A549 (cell line): ENCODE measurements around the gene TMCO4. TPM values are rescaled to one million over a fixed set of nuclear protein-coding genes. Genes with fewer than 3 reads are reported as not detected.

Source experiments
- ATAC-seq, 2 experiments: fragments of 200-7000 bp in 1 of 2; fragments of >200 bp in 1 of 2; cut with Nextera tagmentation in 1 of 2; cut with Tn5 transposase in 1 of 2; 3 replicates each; pipeline versions ENCODE4 v1.8.0 to v1.9.1; 2018 to 2020; ENCODE audit warnings: mild to moderate bottlenecking in 1 of 2, moderate library complexity in 1 of 2
- CTCF ChIA-PET: fragments of 300-600 bp; sonication (Branson Sonifier 250); formaldehyde crosslinking; extraction: SDS; loops from one replicate; lab custom pipeline; 2021; ENCODE audit warnings: antibody characterized with exemption, inconsistent platforms; lab: Yijun Ruan, JAX
- POLR2A ChIA-PET: fragments of 350-600 bp; formaldehyde crosslinking; extraction: SDS; loops from one replicate; lab custom pipeline; 2021; ENCODE audit warnings: antibody characterized with exemption, inconsistent platforms; lab: Yijun Ruan, JAX
- DNase-seq, 2 experiments: peaks; one replicate each; pipeline versions ENCODE4 v3.0.0 to v3.0.0-alpha.2; 2011 to 2016; ENCODE audit warnings: low read depth in 1 of 2, low spot score in 1 of 2
- FAIRE-seq: peaks from 2 replicates; lab custom pipeline; 2011; peaks lifted over from hg19 to GRCh38; lab: Jason Lieb, UNC
- H3K27ac ChIP-seq, 2 experiments: fragments of >200 bp; sonication (Bioruptor Twin); formaldehyde crosslinking; 3 replicates each; pipeline ENCODE4 v1.5.1; 2016 to 2017
- H3K4me1 ChIP-seq: fragments of >200 bp; sonication (Bioruptor Twin); formaldehyde crosslinking; 3 replicates; pipeline ENCODE4 v1.6.1; 2016
- H3K4me2 ChIP-seq: fragments of >200 bp; sonication (Bioruptor Twin); formaldehyde crosslinking; 3 replicates; pipeline ENCODE4 v1.6.1; 2016
- H3K4me3 ChIP-seq: fragments of >200 bp; sonication (Bioruptor Twin); formaldehyde crosslinking; 3 replicates; pipeline ENCODE4 v1.5.1; 2016
- H3K9me3 ChIP-seq: fragments of >200 bp; sonication (Bioruptor Twin); formaldehyde crosslinking; 3 replicates; pipeline ENCODE4 v1.6.1; 2016
- BHLHE40 ChIP-seq: IDR thresholded peaks from 2 replicates; pipeline ENCODE4 v1.6.1; 2012; ENCODE audit warnings: low read depth, low read length, inconsistent platforms
- CBX8 ChIP-seq: fragments of 200-600 bp; sonication (generic); IDR thresholded peaks from 2 replicates; pipeline ENCODE4 v1.6.1; 2016
- EHMT2 ChIP-seq: fragments of 200-600 bp; sonication (generic); IDR thresholded peaks from 2 replicates; pipeline ENCODE4 v1.6.1; 2016; ENCODE audit warnings: antibody characterized with exemption, low read depth, mild to moderate bottlenecking, moderate library complexity
- FOSB ChIP-seq: fragments of 250-450 bp; sonication (Bioruptor Pico); IDR thresholded peaks from 2 replicates; pipeline ENCODE4 v1.5.0; 2020; ENCODE audit warnings: mild to moderate bottlenecking, moderate library complexity
- FOXS1 ChIP-seq: fragments of 250-450 bp; sonication (Bioruptor Pico); IDR thresholded peaks from 2 replicates; pipeline ENCODE4 v1.5.0; 2020; ENCODE audit warnings: mild to moderate bottlenecking, moderate library complexity
- HDAC2 ChIP-seq: fragments of 200-600 bp; sonication (generic); IDR thresholded peaks from 2 replicates; pipeline ENCODE4 v1.6.1; 2016
- HEYL ChIP-seq: fragments of 250-450 bp; sonication (Bioruptor Pico); IDR thresholded peaks from 2 replicates; pipeline ENCODE4 v1.8.0; 2021; ENCODE audit warnings: mild to moderate bottlenecking, moderate library complexity
- HMGXB4 ChIP-seq: fragments of 250-450 bp; sonication (Bioruptor Pico); IDR thresholded peaks from 2 replicates; pipeline ENCODE4 v1.5.0; 2021; ENCODE audit warnings: mild to moderate bottlenecking, moderate library complexity, borderline replicate concordance
- HOXB13 ChIP-seq: fragments of 250-450 bp; sonication (Bioruptor Pico); IDR thresholded peaks from 2 replicates; pipeline ENCODE4 v1.5.0; 2020; ENCODE audit warnings: low read depth, mild to moderate bottlenecking, moderate library complexity
- HOXB5 ChIP-seq: fragments of 250-450 bp; sonication (Bioruptor Pico); IDR thresholded peaks from 2 replicates; pipeline ENCODE4 v1.5.0; 2020; ENCODE audit warnings: mild to moderate bottlenecking, moderate library complexity
- JUNB ChIP-seq: fragments of >200 bp; sonication (Bioruptor Twin); formaldehyde crosslinking; IDR thresholded peaks from 2 replicates; pipeline ENCODE4 v1.6.1; 2016
- KDM5A ChIP-seq: fragments of 200-600 bp; sonication (generic); IDR thresholded peaks from 2 replicates; pipeline ENCODE4 v1.6.1; 2016; ENCODE audit warnings: antibody characterized with exemption, mild to moderate bottlenecking
- MAFK ChIP-seq: fragments of 450-650 bp; IDR thresholded peaks from 2 replicates; pipeline ENCODE4 v1.6.1; 2014; ENCODE audit not compliant: partially characterized antibody
- MYC ChIP-seq: IDR thresholded peaks from 2 replicates; pipeline ENCODE4 v1.6.1; 2012; ENCODE audit warnings: mild to moderate bottlenecking, inconsistent platforms, low read length, improper control_type of control experiment, borderline replicate concordance
- NPAS2 ChIP-seq: fragments of 250-450 bp; sonication (Bioruptor Pico); IDR thresholded peaks from 2 replicates; pipeline ENCODE4 v1.8.0; 2022; ENCODE audit warnings: mild to moderate bottlenecking, moderate library complexity, borderline replicate concordance
- POLR2A ChIP-seq: IDR thresholded peaks from 2 replicates; pipeline ENCODE4 v1.6.1; 2012; ENCODE audit warnings: mild to moderate bottlenecking, low read length
- POLR2AphosphoS2 ChIP-seq: conservative IDR thresholded peaks from 2 replicates; pipeline ENCODE4 v1.6.1; 2012; ENCODE audit warnings: low read length, improper control_type of control experiment, inconsistent platforms
- RARB ChIP-seq: fragments of 250-450 bp; sonication (Bioruptor Pico); IDR thresholded peaks from 2 replicates; pipeline ENCODE4 v1.8.0; 2021; ENCODE audit warnings: mild to moderate bottlenecking, moderate library complexity
- RCOR1 ChIP-seq: fragments of 150-350 bp; IDR thresholded peaks from 2 replicates; pipeline ENCODE4 v1.6.1; 2014; ENCODE audit warnings: antibody characterized with exemption, low read length, low read depth
- RNF2 ChIP-seq: fragments of 200-600 bp; sonication (generic); IDR thresholded peaks from 2 replicates; pipeline ENCODE4 v1.6.1; 2016; ENCODE audit warnings: low read depth, mild to moderate bottlenecking, antibody characterized with exemption, moderate library complexity, borderline replicate concordance
- SMC3 ChIP-seq: fragments of >200 bp; sonication (Bioruptor Twin); formaldehyde crosslinking; IDR thresholded peaks from 3 replicates; pipeline ENCODE4 v1.6.1; 2018; ENCODE audit warnings: inconsistent platforms
- TP53 ChIP-seq: fragments of 250-450 bp; sonication (Bioruptor Pico); IDR thresholded peaks from 2 replicates; pipeline ENCODE4 v1.5.0; 2021; ENCODE audit warnings: mild to moderate bottlenecking, moderate library complexity
- USF2 ChIP-seq: fragments of 450-650 bp; IDR thresholded peaks from 2 replicates; pipeline ENCODE4 v1.6.1; 2014; ENCODE audit warnings: antibody characterized with exemption
- ZC3H11A ChIP-seq: fragments of 450-650 bp; IDR thresholded peaks from 2 replicates; pipeline ENCODE4 v1.6.1; 2014; ENCODE audit warnings: antibody characterized with exemption, mild to moderate bottlenecking
- ZNF302 ChIP-seq: fragments of 250-450 bp; sonication (Bioruptor Pico); IDR thresholded peaks from 2 replicates; pipeline ENCODE4 v1.9.0; 2021; ENCODE audit warnings: inconsistent platforms, mild to moderate bottlenecking, moderate library complexity
- ZSCAN20 ChIP-seq: fragments of 250-450 bp; sonication (Bioruptor Pico); IDR thresholded peaks from 2 replicates; pipeline ENCODE4 v1.8.0; 2022; ENCODE audit warnings: mild to moderate bottlenecking, moderate library complexity
- WGBS: methylation state at CpG from one replicate; pipeline ENCODE4 v1.1.6; 2017; ENCODE audit errors: missing lambda C conversion rate; 5-methylcytosine and 5-hydroxymethylcytosine counted together
- polyA plus RNA-seq, 4 experiments: library from polyadenylated mRNA; depleted of rRNA in 3 of 4; stranded (reverse); fragments of >200 nt; fragmentation: RNase III in 1 of 4; extraction: RNeasy Plus Mini Kit Qiagen cat#74134 plus additional on column Dnase treatment in 1 of 4; gene quantifications; 2 replicates in 3 of 4; 3 replicates in 1 of 4; pipeline ENCODE4 v1.2.3, GENCODE V29; 2011 to 2017
- TF ChIP-seq, protein P1 (sequence below): IDR thresholded peaks from 2 replicates; pipeline ENCODE4 v1.6.1; 2012; ENCODE audit warnings: low read depth, borderline replicate concordance
- TF ChIP-seq, protein P2 (sequence below): IDR thresholded peaks from 2 replicates; pipeline ENCODE4 v1.6.1; 2012

Gene TMCO4
- polyA plus RNA-seq, 2 of the 4 experiments (the other 2 are of a cell fraction): 4.0 to 4.6 TPM

DNA sequence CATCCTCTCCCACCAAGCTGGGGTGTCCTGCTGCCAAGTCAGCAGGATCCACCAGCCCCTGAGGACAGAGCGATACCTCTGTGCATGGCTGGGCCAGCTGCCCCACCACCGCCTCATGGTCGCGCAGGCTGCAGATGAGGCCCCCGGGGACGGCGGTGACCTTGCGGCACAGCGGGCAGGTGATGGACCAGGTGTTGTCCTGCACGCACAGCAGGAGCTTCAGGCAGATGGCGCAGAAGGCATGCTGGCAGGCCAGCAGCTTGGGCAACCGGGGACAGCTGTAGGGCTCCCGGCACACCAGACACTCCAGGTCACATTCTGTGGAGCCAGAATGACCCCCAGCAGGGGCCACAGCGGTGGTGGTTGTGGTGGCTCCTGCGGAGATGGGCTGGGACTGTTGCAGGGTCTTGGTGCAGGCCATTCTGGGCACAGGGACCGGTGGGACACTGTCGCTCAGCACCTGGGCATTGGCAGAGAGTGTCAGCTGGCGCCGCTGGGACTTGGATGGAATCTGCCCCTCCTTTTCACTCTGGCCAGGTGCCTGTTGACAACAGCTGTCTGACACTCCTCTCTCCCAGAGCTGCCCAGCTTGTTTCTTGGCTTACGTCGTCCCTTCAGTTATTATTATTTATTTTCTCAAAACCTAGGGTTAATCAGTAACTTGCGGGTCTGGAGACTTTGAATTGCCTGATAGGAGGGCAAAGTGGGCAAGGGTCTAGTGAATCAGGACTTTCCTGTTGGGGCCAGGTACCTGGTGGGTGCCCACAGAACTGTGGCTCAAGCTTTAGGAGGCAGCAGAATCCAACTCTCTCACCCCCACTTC, 15.2 kb upstream of the TMCO4 start, which contains the start of gene RNF186:
RNF186 (minus strand) TSS at position 603 of the 823 bp plus-strand sequence; CDS start at position 421, 182 bp downstream.
- no peak for FAIRE-seq
- H3K9me3 ChIP-seq: no peaks in the 10 kb centered on the region
- H3K27ac ChIP-seq: no peak within 1 kb of the TSS
- H3K4me1 ChIP-seq: no peaks in the 10 kb centered on the region
- 62% methylated on average over 11 of the region's 22 CpGs for WGBS
- no peak within 1 kb of the TSS for H3K4me3 ChIP-seq
- ATAC-seq: no peak
- TF ChIP-seq MYC: no peak
- no peak for TF ChIP-seq FOSB (CRISPR knock-in tag)
- TF ChIP-seq CBX8: no peak
- TF ChIP-seq BHLHE40: no peak
- TF ChIP-seq HOXB5: no peak
- TF ChIP-seq KDM5A: no peak
- no peak for TF ChIP-seq RNF2
- TF ChIP-seq TP53 (CRISPR knock-in tag): no peak
- no peak for TF ChIP-seq HEYL (CRISPR knock-in tag)
- no peak for TF ChIP-seq JUNB
- TF ChIP-seq ZNF302 (CRISPR knock-in tag): no peak
- TF ChIP-seq, protein P1, sequence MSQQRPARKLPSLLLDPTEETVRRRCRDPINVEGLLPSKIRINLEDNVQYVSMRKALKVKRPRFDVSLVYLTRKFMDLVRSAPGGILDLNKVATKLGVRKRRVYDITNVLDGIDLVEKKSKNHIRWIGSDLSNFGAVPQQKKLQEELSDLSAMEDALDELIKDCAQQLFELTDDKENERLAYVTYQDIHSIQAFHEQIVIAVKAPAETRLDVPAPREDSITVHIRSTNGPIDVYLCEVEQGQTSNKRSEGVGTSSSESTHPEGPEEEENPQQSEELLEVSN: no peak
- no peak for TF ChIP-seq FOXS1
- no peak for DNase-seq
- POLR2A ChIA-PET: no interaction called here
- CTCF ChIA-PET: interaction anchor here (0.6 to 1.1 kb wide), 2 partner anchors 38 to 53 kb away, joined by 3 to 4 read pairs; no protein-coding TSS in a partner anchor
- no peak within 1 kb of the TSS for H3K4me2 ChIP-seq

DNA sequence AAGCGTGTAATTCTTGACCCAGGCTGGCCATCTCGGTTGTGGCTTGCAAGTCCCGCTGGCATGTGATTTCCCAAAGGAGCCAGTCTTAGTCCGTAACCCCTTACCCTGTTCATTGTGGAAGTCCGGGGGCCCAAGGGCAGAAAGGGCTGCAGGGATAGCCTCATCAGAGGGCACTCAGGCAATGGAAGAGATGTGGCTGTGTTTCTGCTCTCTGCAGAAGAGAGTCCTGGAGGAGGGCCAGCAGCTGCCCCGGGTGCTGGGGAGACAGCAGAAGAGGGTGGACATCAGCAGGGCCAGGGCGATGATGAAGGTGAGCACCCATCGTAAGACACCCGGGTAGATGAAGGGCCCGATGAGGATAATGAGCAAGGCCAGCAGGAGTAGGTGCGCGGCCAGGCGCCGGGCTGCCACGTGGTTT, 14.5 kb upstream of the TMCO4 start:
- 79% methylated on average over 14 of the region's 15 CpGs for WGBS
- H3K4me1 ChIP-seq: no peaks in the 10 kb centered on the region
- DNase-seq: no peak
- H3K4me3 ChIP-seq: no peak overlapping the region
- no peak for TF ChIP-seq RARB (CRISPR knock-in tag)
- TF ChIP-seq, all 56 proteins: peak for 0
- H3K9me3 ChIP-seq: no peaks in the 10 kb centered on the region
- ChIA-PET CTCF (interaction anchor here (1.1 kb wide), 1 partner anchor 53 kb away, joined by 4 read pairs; no protein-coding TSS in a partner anchor), POLR2A (no interaction called here)
- no peak overlapping the region for H3K4me2 ChIP-seq
- H3K27ac ChIP-seq: no peak overlapping the region
- FAIRE-seq (no peak), ATAC-seq (no peak)

DNA sequence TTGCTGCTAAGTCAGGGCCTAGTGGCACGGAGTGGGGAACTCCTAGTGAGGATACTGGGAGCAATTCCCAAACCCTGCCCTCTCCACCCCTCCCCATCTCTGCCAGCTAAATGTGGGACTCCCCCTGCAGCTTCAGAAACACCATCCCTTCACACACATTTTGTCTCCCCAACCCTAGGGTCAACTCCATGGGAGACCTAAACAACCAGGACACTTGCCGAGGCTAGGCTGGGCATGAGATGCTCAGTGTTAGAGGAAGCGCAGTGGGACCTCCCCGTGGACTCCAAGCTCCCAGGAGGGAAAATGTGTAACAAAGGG, 13.9 kb upstream of the TMCO4 start:
- Histone ChIP-seq H3K4me3 (no peak overlapping the region), H3K4me2 (no peak overlapping the region), H3K4me1 (no peaks in the 10 kb centered on the region), H3K27ac (no peak overlapping the region), H3K9me3 (no peaks in the 10 kb centered on the region)
- DNase-seq: no peak
- no peak for TF ChIP-seq HOXB13 (CRISPR knock-in tag)
- TF ChIP-seq POLR2A: no peak
- TF ChIP-seq ZC3H11A: no peak
- TF ChIP-seq EHMT2: no peak
- TF ChIP-seq RCOR1: no peak
- TF ChIP-seq HDAC2: no peak
- no peak for TF ChIP-seq ZNF302 (CRISPR knock-in tag)
- no peak for TF ChIP-seq MAFK
- no peak for ATAC-seq
- POLR2A ChIA-PET: no interaction called here
- no peak for FAIRE-seq
- 70% methylated on average over 4 of the region's 4 CpGs for WGBS
- CTCF ChIA-PET: no interaction called here

DNA sequence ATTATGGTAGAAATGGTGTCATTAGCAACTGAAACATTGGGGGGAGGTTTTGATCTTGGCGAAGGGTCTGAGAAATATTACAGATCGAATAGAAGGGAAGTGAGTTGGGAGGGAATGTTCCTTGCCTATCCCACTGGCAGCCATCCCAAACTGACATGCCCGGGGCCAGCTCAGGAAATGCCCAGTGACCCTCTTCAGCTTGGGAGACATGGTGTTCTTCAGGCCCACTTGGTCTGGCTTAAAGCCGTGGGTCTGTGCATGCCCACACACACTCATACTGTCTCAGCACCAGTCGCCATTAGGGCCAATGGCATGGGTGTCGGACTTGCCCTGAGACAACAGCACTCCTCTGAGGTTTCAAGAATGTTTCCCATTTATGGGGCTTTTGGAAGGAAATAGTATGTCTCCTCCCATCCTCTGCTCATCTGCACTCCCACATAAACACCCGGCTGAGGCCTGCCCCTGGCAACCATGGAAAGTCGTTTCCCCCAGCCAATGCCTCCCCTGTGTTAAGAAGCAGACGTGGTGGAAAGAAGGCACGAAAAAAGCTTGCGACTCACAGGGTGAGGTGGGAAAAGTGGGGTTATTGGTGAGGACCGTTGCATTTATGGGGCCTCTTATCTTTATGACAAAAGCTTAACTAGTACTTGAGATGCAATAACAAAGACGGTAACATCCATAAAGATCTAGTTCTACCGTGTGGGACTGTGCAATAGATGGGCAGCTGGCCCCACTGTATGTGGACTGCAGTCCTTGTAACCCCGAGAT, 13.3 kb upstream of the TMCO4 start:
- WGBS: 54% methylated on average over 15 of the region's 15 CpGs
- H3K4me3 ChIP-seq: no peak overlapping the region
- CTCF ChIA-PET: no interaction called here
- no peaks in the 10 kb centered on the region for H3K9me3 ChIP-seq
- DNase-seq (no peak), ATAC-seq (no peak), FAIRE-seq (no peak)
- no peak overlapping the region for H3K4me2 ChIP-seq
- no peak overlapping the region for H3K27ac ChIP-seq
- H3K4me1 ChIP-seq: no peaks in the 10 kb centered on the region
- POLR2A ChIA-PET: no interaction called here
- TF ChIP-seq, protein P2, sequence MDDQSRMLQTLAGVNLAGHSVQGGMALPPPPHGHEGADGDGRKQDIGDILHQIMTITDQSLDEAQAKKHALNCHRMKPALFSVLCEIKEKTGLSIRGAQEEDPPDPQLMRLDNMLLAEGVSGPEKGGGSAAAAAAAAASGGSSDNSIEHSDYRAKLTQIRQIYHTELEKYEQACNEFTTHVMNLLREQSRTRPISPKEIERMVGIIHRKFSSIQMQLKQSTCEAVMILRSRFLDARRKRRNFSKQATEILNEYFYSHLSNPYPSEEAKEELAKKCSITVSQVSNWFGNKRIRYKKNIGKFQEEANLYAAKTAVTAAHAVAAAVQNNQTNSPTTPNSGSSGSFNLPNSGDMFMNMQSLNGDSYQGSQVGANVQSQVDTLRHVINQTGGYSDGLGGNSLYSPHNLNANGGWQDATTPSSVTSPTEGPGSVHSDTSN: no peak
- TF ChIP-seq NPAS2: no peak
- TF ChIP-seq SMC3: no peak
- no peak for TF ChIP-seq RNF2
- no peak for TF ChIP-seq ZSCAN20
- no peak for TF ChIP-seq POLR2AphosphoS2
- no peak for TF ChIP-seq HMGXB4
- no peak for TF ChIP-seq JUNB
- TF ChIP-seq USF2: no peak
- TF ChIP-seq HOXB13 (CRISPR knock-in tag): no peak
